GM19351 (cell line): Measurements from ENCODE around the gene PROSER2.

Experiments
- ATAC-seq: cut with Tn5 transposase; IDR thresholded peaks from one replicate; pipeline ENCODE4 v1.9.1; 2021; ENCODE audit warnings: mild to moderate bottlenecking, moderate library complexity; ENCODE audit not compliant: unreplicated experiment

Gene PROSER2

GRCh38 chr10:11865561-11865960 lies 42.4 kb downstream of the PROSER2 start:
- ATAC-seq: no peak

GRCh38 chr10:11866199-11866925 lies 43.2 kb downstream of the PROSER2 start:
- ATAC-seq: no peak

GRCh38 chr10:11869219-11869618 lies 46.1 kb downstream of the PROSER2 start:
- ATAC-seq: no peak

GRCh38 chr10:11869743-11870460 lies 46.7 kb downstream of the PROSER2 start:
- ATAC-seq: no peak

- no peak for ATAC-seq
Observed at GRCh38 chr10:11870461-11870780, 47.3 kb downstream of the PROSER2 start.

- ATAC-seq: no peak
Observed at GRCh38 chr10:11870900-11871400, 47.8 kb downstream of the PROSER2 start.

- ATAC-seq: no peak
Observed at GRCh38 chr10:11871466-11871865, 48.3 kb downstream of the PROSER2 start.

GRCh38 chr10:11874568-11875493 lies 51.7 kb downstream of the PROSER2 start:
- no peak for ATAC-seq

- ATAC-seq: no peak
Observed at GRCh38 chr10:11875494-11876281, 52.5 kb downstream of the PROSER2 start.

GRCh38 chr10:11876324-11876723 lies 53.2 kb downstream of the PROSER2 start:
- no peak for ATAC-seq

GRCh38 chr10:11876805-11877590 lies 53.8 kb downstream of the PROSER2 start:
- ATAC-seq: no peak

GRCh38 chr10:11877591-11877905 lies 54.4 kb downstream of the PROSER2 start:
- no peak for ATAC-seq

GRCh38 chr10:11878776-11879175 lies 55.6 kb downstream of the PROSER2 start:
- ATAC-seq: no peak

GRCh38 chr10:11879387-11880094 lies 56.4 kb downstream of the PROSER2 start:
- ATAC-seq: no peak

- no peak for ATAC-seq
Observed at GRCh38 chr10:11880151-11881029, 57.2 kb downstream of the PROSER2 start.

GRCh38 chr10:11881030-11881476 lies 57.9 kb downstream of the PROSER2 start:
- ATAC-seq: no peak

- no peak for ATAC-seq
Observed at GRCh38 chr10:11881477-11882417, 58.6 kb downstream of the PROSER2 start.
